Tibial nerve (tissue), 4 donors: ENCODE measurements around the gene ASTN2. TPM values are rescaled to one million over a fixed set of nuclear protein-coding genes. Genes with fewer than 3 reads are reported as not detected.

ENCODE experiments used
- DNase-seq, 2 donors: peaks; one replicate each; pipeline ENCODE4 v3.0.0-alpha.2; 2019; ENCODE audit warnings: low spot score in 2 of 2
- H3K27ac ChIP-seq, 4 donors: fragments of 200-600 bp; sonication (generic) in 3 of 4; one replicate each; pipeline ENCODE4 v1.5.1; 2017 to 2019; ENCODE audit warnings: mild to moderate bottlenecking in 1 of 4
- H3K27me3 ChIP-seq, 2 donors: fragments of 200-600 bp; sonication (generic) in 1 of 2; one replicate each; pipeline versions ENCODE4 v1.5.1 to v1.6.0; 2017 to 2019
- H3K36me3 ChIP-seq, 3 donors: fragments of 200-600 bp; sonication (generic); one replicate each; pipeline ENCODE4 v1.5.1; 2018 to 2019
- H3K4me1 ChIP-seq, 4 donors: fragments of 200-600 bp; sonication (generic) in 3 of 4; one replicate each; pipeline ENCODE4 v1.5.1; 2017 to 2019
- H3K4me3 ChIP-seq, 4 donors: fragments of 200-600 bp; sonication (generic) in 3 of 4; one replicate each; pipeline ENCODE4 v1.5.1; 2017 to 2019; ENCODE audit warnings: mild to moderate bottlenecking in 1 of 4, moderate library complexity in 1 of 4
- H3K9me3 ChIP-seq, 4 donors: fragments of 200-600 bp; sonication (generic) in 3 of 4; one replicate each; pipeline ENCODE4 v1.5.1; 2017 to 2019
- CTCF ChIP-seq, 5 experiments: fragments of 200-600 bp in 3 of 5; fragments of 450-650 bp in 2 of 5; sonication (generic) in 3 of 5; IDR thresholded peaks; one replicate each; pipeline ENCODE4 v1.5.1; 2016 to 2019; ENCODE audit warnings: antibody characterized with exemption in 5 of 5, mild to moderate bottlenecking in 3 of 5, moderate library complexity in 2 of 5
- EP300 ChIP-seq, 2 donors: sonication (generic); formaldehyde crosslinking; IDR thresholded peaks; one replicate each; pipeline ENCODE4 v1.6.1; 2017; ENCODE audit warnings: antibody characterized with exemption in 2 of 2, mild to moderate bottlenecking in 1 of 2
- POLR2A ChIP-seq, 2 donors: fragments of 450-650 bp; IDR thresholded peaks; one replicate each; pipeline ENCODE4 v1.6.1; 2017; ENCODE audit warnings: antibody characterized with exemption in 2 of 2, mild to moderate bottlenecking in 2 of 2, moderate library complexity in 2 of 2
- WGBS, 2 donors: methylation state at CpG; one replicate each; pipeline ENCODE4 v1.1.5; 2018; 5-methylcytosine and 5-hydroxymethylcytosine counted together
- total RNA-seq, 4 donors: library from RNA; depleted of rRNA; stranded (reverse); fragments of >200 nt; gene quantifications; one replicate each; pipeline ENCODE4 v1.1.0, GENCODE V29; 2016

ASTN2 gene
- total RNA-seq, 4 donors from 2014 or later, result 9.0 to 14.9 (median 12.3) TPM

- 65 to 74% methylated on average over 2 of the region's 2 CpGs for WGBS, 2 donors
- TF ChIP-seq POLR2A (IDR thresholded peaks at IDR 0.05), result no peak
- TF ChIP-seq EP300 (IDR thresholded peaks at IDR 0.05), result no peak
- no peak for TF ChIP-seq CTCF (IDR thresholded peaks at IDR 0.05)
- Histone ChIP-seq H3K27ac (no peak overlapping the region), H3K4me3 (no peak overlapping the region), H3K9me3 (no peaks in the 10 kb centered on the region), H3K36me3 (no peaks in the 10 kb centered on the region), H3K27me3 (no peaks in the 10 kb centered on the region), H3K4me1 (no peaks in the 10 kb centered on the region)
- DNase-seq, result no peak
Measured at GRCh38 chr9:117313989-117314388, 100.9 kb downstream of the ASTN2 start.

DNA sequence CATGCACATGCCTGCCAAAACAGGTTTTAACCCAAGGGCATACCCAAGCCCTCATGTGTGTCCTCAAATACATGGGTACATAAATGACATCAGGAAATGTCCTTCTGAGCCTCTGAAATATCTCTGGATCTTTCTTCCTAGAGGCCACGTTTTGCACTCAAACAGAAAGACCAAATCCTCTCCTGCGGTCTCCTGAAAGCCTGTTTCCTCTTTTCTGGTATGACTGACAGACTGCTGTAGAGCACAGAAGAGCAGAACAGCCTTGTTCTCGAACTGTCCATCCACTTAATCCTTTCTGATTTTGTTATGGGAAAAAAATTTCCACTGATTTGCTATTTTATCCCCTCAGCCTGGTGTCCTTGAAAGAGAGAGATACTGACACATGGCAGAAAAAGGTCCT is 107.2 kb downstream of the ASTN2 start:
- no peaks in the 10 kb centered on the region for H3K27me3 ChIP-seq
- no peaks in the 10 kb centered on the region for H3K9me3 ChIP-seq
- no peak for DNase-seq
- H3K4me3 ChIP-seq, result no peak overlapping the region
- no peaks in the 10 kb centered on the region for H3K4me1 ChIP-seq
- 59 to 64% methylated on average over 3 of the region's 3 CpGs for WGBS, 2 donors
- no peaks in the 10 kb centered on the region for H3K36me3 ChIP-seq
- no peak overlapping the region for H3K27ac ChIP-seq
- TF ChIP-seq EP300 (IDR thresholded peaks at IDR 0.05), result no peak
- no peak for TF ChIP-seq POLR2A (IDR thresholded peaks at IDR 0.05)
- no peak for TF ChIP-seq CTCF (IDR thresholded peaks at IDR 0.05)

DNA sequence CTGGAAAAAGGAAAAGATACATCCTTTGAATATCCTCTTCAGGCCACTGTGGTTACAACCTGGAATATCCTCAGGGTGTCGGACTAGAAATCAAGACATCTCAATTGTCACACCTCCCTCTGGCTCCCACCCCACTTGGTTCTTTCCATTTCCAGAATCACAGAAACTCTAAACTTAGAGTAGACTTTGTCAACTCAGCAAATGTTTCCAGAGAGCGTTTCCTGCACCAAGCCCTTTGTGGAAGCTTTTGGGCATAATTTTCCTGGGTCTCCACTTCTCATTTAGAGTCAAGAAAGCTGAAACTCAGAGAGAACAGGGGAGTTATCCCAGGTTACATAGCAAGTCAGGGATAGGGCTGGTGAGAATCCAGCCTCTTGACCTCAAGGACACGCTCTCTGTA is 108.8 kb downstream of the ASTN2 start:
- WGBS, 2 donors, result 83 to 92% methylated on average over 3 of the region's 3 CpGs

GRCh38 chr9:117305454-117305853 is 109.4 kb downstream of the ASTN2 start:
- WGBS, 2 donors, result 86 to 96% methylated on average over 2 of the region's 2 CpGs
- Histone ChIP-seq H3K4me3 (no peak overlapping the region), H3K27ac (no peak overlapping the region), H3K9me3 (no peaks in the 10 kb centered on the region), H3K27me3 (no peaks in the 10 kb centered on the region), H3K4me1 (no peaks in the 10 kb centered on the region), H3K36me3 (no peaks in the 10 kb centered on the region)
- DNase-seq, result no peak
- TF ChIP-seq CTCF (IDR thresholded peaks at IDR 0.05) (no peak), POLR2A (IDR thresholded peaks at IDR 0.05) (no peak), EP300 (IDR thresholded peaks at IDR 0.05) (no peak)

More for the DNA sequence above, 108.8 kb downstream of the ASTN2 start:
- Histone ChIP-seq H3K27me3 (no peaks in the 10 kb centered on the region), H3K4me1 (no peaks in the 10 kb centered on the region), H3K27ac (no peak overlapping the region), H3K9me3 (no peaks in the 10 kb centered on the region), H3K36me3 (no peaks in the 10 kb centered on the region), H3K4me3 (no peak overlapping the region)
- DNase-seq, result no peak
- TF ChIP-seq CTCF (IDR thresholded peaks at IDR 0.05) (no peak), EP300 (IDR thresholded peaks at IDR 0.05) (no peak), POLR2A (IDR thresholded peaks at IDR 0.05) (no peak)

DNA sequence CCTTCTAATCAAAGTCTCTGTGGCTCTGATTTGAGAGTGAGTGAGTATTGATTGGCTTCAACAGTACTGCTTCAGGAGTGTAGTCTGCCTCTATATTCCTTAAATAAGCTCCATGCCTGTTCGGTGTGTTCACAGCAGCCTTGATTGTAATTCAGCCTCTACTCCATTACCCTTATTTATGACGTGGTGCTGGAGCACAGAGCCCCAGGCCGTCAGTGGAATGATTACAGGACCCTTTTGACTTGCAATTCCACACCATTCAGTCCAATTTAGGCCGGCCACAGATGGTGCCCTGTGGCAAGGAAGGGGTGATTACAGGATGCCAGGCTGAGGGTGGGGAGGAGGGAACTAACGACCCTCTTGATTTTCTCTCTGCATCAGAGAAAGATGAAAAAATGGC is 110.3 kb downstream of the ASTN2 start:
- H3K27me3 ChIP-seq, result no peaks in the 10 kb centered on the region
- no peak for DNase-seq
- TF ChIP-seq CTCF (IDR thresholded peaks at IDR 0.05) (no peak), EP300 (IDR thresholded peaks at IDR 0.05) (no peak), POLR2A (IDR thresholded peaks at IDR 0.05) (no peak)
- WGBS, 2 donors, result 26 to 38% methylated on average over 5 of the region's 5 CpGs
- no peaks in the 10 kb centered on the region for H3K4me1 ChIP-seq
- no peak overlapping the region for H3K4me3 ChIP-seq
- H3K27ac ChIP-seq, result no peak overlapping the region
- no peaks in the 10 kb centered on the region for H3K36me3 ChIP-seq
- H3K9me3 ChIP-seq, result no peaks in the 10 kb centered on the region
